Heart left ventricle (tissue), 13 donors: ENCODE results near the gene CLDN1.

Experiments used
- POLR2A ChIP-seq, 2 donors: fragments of 450-650 bp; IDR thresholded peaks; one replicate each; pipeline ENCODE4 v1.6.1; 2017; ENCODE audit warnings: antibody characterized with exemption in 2 of 2, mild to moderate bottlenecking in 2 of 2, moderate library complexity in 2 of 2
- TF ChIP-seq, protein P1 (sequence below), 12 donors: fragments of 200-600 bp; sonication (generic) in 4 of 12; IDR thresholded peaks; one replicate each; pipeline versions ENCODE4 v1.5.0 to v1.8.0; 2018 to 2022; ENCODE audit warnings: antibody characterized with exemption in 12 of 12, mild to moderate bottlenecking in 5 of 12
- donor health status: ischemic (EF 13 %, LVEDD 7.1; RV severe dilation, severe dysfunction).
- donor health status: DM: no; HTN: yes; CAD: no.
- donor health status: DM: no; HTN: no; CAD: no.
- donor health status: ischemic (EF 25% LVEDD 6.9; RV normal size, moderate dysfunction).
- donor health status: ischemic (EF 25% LVEDD 5.7; RV mildly dilated, moderate dysfunction).
- donor health status: ischemic (EF 35%, LVEDD 5.7; RV mildly dilated, moderate dysfunction).
- donor health status: nonischemic (EF 11% LVEDD 7.7; RV severe dilation, severe dysfunction).
- donor health status: DM: yes; HTN: yes; CAD: no.
- donor health status: PGD.
- donor health status: ischemic (EF 29% LVEDD 5.4; RV normal size, mild dysfunction).
- donor health status: nonischemic (EF 23%, LVEDD 6.1; RV moderate dilation, normal function).

DNA sequence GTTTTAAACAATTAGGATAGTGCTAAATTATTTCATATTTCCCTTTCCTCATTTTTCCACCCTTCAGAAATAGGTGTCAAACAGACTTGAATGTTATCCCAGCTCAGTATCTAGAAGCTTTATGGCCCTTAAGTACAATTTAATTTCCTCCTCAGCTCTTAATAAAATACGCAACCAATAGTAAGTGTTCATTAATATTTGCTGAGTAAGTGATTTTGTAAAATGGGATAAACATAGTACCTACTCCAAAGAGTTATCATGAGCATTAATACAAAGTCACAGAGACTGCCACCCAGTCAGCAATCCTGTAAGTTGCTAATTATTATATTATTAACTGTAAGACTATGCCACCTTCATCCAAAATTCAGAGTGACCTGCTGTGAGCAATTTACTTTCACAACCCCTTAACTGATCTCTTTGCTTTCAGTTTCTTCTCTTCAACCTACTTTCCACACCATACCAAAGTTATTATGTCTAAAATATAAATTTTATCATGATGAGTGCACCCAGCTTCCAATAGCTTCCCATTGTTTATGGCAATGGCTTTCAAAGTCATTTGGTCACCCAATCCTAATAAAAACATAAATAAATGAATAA, 30.7 kb upstream of the CLDN1 start:
- TF ChIP-seq, protein P1, sequence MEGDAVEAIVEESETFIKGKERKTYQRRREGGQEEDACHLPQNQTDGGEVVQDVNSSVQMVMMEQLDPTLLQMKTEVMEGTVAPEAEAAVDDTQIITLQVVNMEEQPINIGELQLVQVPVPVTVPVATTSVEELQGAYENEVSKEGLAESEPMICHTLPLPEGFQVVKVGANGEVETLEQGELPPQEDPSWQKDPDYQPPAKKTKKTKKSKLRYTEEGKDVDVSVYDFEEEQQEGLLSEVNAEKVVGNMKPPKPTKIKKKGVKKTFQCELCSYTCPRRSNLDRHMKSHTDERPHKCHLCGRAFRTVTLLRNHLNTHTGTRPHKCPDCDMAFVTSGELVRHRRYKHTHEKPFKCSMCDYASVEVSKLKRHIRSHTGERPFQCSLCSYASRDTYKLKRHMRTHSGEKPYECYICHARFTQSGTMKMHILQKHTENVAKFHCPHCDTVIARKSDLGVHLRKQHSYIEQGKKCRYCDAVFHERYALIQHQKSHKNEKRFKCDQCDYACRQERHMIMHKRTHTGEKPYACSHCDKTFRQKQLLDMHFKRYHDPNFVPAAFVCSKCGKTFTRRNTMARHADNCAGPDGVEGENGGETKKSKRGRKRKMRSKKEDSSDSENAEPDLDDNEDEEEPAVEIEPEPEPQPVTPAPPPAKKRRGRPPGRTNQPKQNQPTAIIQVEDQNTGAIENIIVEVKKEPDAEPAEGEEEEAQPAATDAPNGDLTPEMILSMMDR (IDR thresholded peaks at IDR 0.05), result no peak
- TF ChIP-seq POLR2A (IDR thresholded peaks at IDR 0.05), result no peak
